K562 (cell line): Measurements from ENCODE around the gene KCNJ10. TPM values are rescaled to one million over a fixed set of nuclear protein-coding genes. Genes with fewer than 3 reads are reported as not detected.

Experiments used
- CCNT2 ChIP-seq: IDR thresholded peaks from 2 replicates; pipeline ENCODE4 v1.6.1; 2011; ENCODE audit warnings: borderline replicate concordance, low read depth, mild to moderate bottlenecking, moderate library complexity, mixed read lengths, low read length; ENCODE audit not compliant: insufficient read length; ENCODE audit errors: extremely low read depth
- CTBP1 ChIP-seq: fragments of 450-650 bp; IDR thresholded peaks from 2 replicates; pipeline ENCODE4 v1.6.1; 2016; ENCODE audit warnings: borderline replicate concordance
- FUS ChIP-seq: fragments of 200-400 bp; formaldehyde crosslinking; optimal IDR thresholded peaks from 2 replicates; pipeline ENCODE3; 2017; ENCODE audit warnings: low read depth, low read length
- RUNX1 ChIP-seq: sonication (generic); IDR thresholded peaks from 2 replicates; pipeline ENCODE4 v1.6.1; 2016; ENCODE audit warnings: antibody characterized with exemption, low read depth
- SAP30 ChIP-seq: fragments of 200-600 bp; sonication (generic); IDR thresholded peaks from 2 replicates; pipeline ENCODE4 v1.6.1; 2012; ENCODE audit warnings: borderline replicate concordance, low read depth, mild to moderate bottlenecking, moderate library complexity, low read length, control low read depth, inconsistent platforms; ENCODE audit not compliant: insufficient read depth, poor library complexity, severe bottlenecking
- SMARCA5 ChIP-seq: fragments of 450-650 bp; IDR thresholded peaks from 2 replicates; pipeline ENCODE4 v1.6.1; 2016
- SREBF1 ChIP-seq: fragments of 150-350 bp; IDR thresholded peaks from 2 replicates; pipeline ENCODE4 v1.6.1; 2014; ENCODE audit warnings: antibody characterized with exemption, low read depth, low read length, borderline replicate concordance
- polyA plus RNA-seq, 8 experiments: library from polyadenylated mRNA; depleted of rRNA in 4 of 8; stranded (reverse) in 5 of 8; unstranded in 3 of 8; fragments of >200 nt; fragmentation: Nextera tagmentation in 2 of 8; fragmentation: Illumina TruSeq in 1 of 8; extraction: Ambion mirVana in 2 of 8; extraction: Trizol in 1 of 8; gene quantifications; 2 replicates each; pipeline versions ENCODE4 v1.2.1 to v1.2.3, GENCODE V29; 2011 to 2014; ENCODE audit warnings: inconsistent platforms in 1 of 8, missing spikeins in 1 of 8
- total RNA-seq, 7 experiments: library from RNA; depleted of rRNA in 6 of 7; stranded (reverse); fragments of >200 nt in 6 of 7; fragmentation: Illumina TruSeq in 2 of 7; extraction: Trizol in 2 of 7; gene quantifications; 2 replicates each; pipeline versions ENCODE4 v1.2.1 to v1.2.3, GENCODE V29; 2011 to 2021; ENCODE audit warnings: low replicate concordance in 1 of 7
- TF ChIP-seq, protein P1 (sequence below): fragments of 250-450 bp; sonication (Bioruptor Pico); IDR thresholded peaks from 2 replicates; pipeline ENCODE4 v1.4.0; 2020
- TF ChIP-seq, protein P2 (sequence below): sonication (generic); formaldehyde crosslinking; IDR thresholded peaks from 2 replicates; pipeline ENCODE4 v1.8.0; 2022; ENCODE audit warnings: missing genetic modification reagents, mild to moderate bottlenecking, borderline replicate concordance
- TF ChIP-seq, protein P3 (sequence below): fragments of 250-450 bp; sonication (Bioruptor Pico); IDR thresholded peaks from 2 replicates; pipeline ENCODE4 v1.8.0; 2022; ENCODE audit warnings: moderate library complexity, mild to moderate bottlenecking, inconsistent platforms
- TF ChIP-seq, protein P4 (sequence below): sonication (generic); formaldehyde crosslinking; IDR thresholded peaks from 2 replicates; pipeline ENCODE4 v1.8.0; 2023; ENCODE audit warnings: mild to moderate bottlenecking, missing genetic modification reagents
- TF ChIP-seq, protein P5 (sequence below): fragments of 250-450 bp; sonication (Bioruptor Pico); IDR thresholded peaks from 2 replicates; pipeline ENCODE4 v1.6.1; 2021; ENCODE audit warnings: mild to moderate bottlenecking

Gene KCNJ10
- total and polyA plus RNA-seq, 9 of the 15 experiments (the other 6 are each of a cell fraction or from before 2014, with no cell fraction given): 0.06 to 0.11 TPM; not detected in 7

DNA sequence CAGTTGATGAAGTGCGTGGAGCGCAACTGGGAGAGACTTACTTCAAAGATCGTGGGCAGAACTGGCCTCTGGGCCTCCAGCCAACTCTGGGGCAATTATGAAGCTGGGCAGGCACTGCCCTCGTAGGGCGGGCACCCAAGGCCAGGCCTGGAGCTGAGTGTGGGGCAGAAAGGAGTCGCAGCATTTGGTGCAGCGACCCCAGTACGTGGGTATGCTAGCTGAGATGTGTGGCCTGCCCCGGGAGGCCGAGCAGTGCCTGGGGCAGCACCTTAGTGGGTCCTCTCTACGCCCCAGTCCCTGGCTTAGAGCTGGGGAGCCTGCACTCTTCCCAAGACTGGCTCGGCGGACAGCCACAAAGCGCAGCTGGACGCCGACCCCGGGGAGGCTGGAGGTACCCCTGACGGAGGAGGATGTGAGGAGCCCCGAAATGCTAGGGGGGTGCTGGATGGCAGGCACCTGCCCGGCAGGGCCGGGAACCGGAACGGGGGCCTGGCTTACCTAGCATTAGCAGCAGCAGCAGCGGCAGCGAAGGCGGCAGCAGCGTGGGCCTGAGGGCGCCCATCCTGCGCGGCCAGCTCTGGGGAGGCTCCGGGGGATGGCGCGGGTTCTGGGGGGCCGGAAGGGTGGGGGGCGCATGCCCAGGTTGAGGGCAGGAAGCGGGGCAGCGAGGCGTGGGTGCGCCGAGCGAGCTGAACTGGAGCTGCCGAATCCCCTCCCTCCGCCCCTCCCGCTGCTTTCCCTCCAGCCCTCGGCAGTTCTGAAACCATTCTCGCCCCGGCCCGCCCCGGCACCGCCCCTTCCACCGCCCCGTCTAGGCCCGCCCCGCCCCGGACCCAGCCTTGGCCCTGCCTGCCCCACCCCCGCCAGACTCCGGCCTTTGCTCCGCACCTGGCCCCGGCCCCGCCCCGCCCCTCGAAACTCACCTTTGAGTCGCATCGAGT, 28.2 kb upstream of the KCNJ10 start, which contains the start of gene IGSF8 (continued):
- TF ChIP-seq, protein P1, sequence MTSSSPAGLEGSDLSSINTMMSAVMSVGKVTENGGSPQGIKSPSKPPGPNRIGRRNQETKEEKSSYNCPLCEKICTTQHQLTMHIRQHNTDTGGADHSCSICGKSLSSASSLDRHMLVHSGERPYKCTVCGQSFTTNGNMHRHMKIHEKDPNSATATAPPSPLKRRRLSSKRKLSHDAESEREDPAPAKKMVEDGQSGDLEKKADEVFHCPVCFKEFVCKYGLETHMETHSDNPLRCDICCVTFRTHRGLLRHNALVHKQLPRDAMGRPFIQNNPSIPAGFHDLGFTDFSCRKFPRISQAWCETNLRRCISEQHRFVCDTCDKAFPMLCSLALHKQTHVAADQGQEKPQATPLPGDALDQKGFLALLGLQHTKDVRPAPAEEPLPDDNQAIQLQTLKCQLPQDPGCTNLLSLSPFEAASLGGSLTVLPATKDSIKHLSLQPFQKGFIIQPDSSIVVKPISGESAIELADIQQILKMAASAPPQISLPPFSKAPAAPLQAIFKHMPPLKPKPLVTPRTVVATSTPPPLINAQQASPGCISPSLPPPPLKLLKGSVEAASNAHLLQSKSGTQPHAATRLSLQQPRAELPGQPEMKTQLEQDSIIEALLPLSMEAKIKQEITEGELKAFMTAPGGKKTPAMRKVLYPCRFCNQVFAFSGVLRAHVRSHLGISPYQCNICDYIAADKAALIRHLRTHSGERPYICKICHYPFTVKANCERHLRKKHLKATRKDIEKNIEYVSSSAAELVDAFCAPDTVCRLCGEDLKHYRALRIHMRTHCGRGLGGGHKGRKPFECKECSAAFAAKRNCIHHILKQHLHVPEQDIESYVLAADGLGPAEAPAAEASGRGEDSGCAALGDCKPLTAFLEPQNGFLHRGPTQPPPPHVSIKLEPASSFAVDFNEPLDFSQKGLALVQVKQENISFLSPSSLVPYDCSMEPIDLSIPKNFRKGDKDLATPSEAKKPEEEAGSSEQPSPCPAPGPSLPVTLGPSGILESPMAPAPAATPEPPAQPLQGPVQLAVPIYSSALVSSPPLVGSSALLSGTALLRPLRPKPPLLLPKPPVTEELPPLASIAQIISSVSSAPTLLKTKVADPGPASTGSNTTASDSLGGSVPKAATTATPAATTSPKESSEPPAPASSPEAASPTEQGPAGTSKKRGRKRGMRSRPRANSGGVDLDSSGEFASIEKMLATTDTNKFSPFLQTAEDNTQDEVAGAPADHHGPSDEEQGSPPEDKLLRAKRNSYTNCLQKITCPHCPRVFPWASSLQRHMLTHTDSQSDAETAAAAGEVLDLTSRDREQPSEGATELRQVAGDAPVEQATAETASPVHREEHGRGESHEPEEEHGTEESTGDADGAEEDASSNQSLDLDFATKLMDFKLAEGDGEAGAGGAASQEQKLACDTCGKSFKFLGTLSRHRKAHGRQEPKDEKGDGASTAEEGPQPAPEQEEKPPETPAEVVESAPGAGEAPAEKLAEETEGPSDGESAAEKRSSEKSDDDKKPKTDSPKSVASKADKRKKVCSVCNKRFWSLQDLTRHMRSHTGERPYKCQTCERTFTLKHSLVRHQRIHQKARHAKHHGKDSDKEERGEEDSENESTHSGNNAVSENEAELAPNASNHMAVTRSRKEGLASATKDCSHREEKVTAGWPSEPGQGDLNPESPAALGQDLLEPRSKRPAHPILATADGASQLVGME (CRISPR knock-in tag): no peak
- TF ChIP-seq CTBP1: 0 out of 2 replicates have a peak, but pooled peaks have one; percentile 14
- TF ChIP-seq RUNX1: no peak
- TF ChIP-seq CCNT2: peak; percentile 37
- TF ChIP-seq, protein P2, sequence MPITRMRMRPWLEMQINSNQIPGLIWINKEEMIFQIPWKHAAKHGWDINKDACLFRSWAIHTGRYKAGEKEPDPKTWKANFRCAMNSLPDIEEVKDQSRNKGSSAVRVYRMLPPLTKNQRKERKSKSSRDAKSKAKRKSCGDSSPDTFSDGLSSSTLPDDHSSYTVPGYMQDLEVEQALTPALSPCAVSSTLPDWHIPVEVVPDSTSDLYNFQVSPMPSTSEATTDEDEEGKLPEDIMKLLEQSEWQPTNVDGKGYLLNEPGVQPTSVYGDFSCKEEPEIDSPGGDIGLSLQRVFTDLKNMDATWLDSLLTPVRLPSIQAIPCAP (CRISPR knock-in tag): no peak
- TF ChIP-seq, protein P3, sequence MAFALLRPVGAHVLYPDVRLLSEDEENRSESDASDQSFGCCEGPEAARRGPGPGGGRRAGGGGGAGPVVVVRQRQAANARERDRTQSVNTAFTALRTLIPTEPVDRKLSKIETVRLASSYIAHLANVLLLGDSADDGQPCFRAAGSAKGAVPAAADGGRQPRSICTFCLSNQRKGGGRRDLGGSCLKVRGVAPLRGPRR (CRISPR knock-in tag): no peak
- TF ChIP-seq, protein P4, sequence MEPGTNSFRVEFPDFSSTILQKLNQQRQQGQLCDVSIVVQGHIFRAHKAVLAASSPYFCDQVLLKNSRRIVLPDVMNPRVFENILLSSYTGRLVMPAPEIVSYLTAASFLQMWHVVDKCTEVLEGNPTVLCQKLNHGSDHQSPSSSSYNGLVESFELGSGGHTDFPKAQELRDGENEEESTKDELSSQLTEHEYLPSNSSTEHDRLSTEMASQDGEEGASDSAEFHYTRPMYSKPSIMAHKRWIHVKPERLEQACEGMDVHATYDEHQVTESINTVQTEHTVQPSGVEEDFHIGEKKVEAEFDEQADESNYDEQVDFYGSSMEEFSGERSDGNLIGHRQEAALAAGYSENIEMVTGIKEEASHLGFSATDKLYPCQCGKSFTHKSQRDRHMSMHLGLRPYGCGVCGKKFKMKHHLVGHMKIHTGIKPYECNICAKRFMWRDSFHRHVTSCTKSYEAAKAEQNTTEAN (CRISPR knock-in tag): no peak
- TF ChIP-seq SAP30: peak; percentile 31
- TF ChIP-seq SMARCA5: no peak
- TF ChIP-seq SREBF1: no peak
- TF ChIP-seq, protein P5, sequence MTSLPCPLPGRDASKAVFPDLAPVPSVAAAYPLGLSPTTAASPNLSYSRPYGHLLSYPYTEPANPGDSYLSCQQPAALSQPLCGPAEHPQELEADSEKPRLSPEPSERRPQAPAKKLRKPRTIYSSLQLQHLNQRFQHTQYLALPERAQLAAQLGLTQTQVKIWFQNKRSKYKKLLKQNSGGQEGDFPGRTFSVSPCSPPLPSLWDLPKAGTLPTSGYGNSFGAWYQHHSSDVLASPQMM (CRISPR knock-in tag): no peak
- TF ChIP-seq FUS: no peak
